Activated CD4-positive, alpha-beta T cell treated with anti-CD3 and anti-CD28 coated beads, Interleukin-2, amount 50 U/mL, for 24 hours (primary cell): ENCODE measurements around the gene TULP3.

ENCODE experiments used
- DNase-seq, 2 donors: peaks; one replicate each; pipeline ENCODE4 v3.0.0-alpha.2; 2020; ENCODE audit warnings: low read depth in 1 of 2, low spot score in 1 of 2

The TULP3 gene

DNA sequence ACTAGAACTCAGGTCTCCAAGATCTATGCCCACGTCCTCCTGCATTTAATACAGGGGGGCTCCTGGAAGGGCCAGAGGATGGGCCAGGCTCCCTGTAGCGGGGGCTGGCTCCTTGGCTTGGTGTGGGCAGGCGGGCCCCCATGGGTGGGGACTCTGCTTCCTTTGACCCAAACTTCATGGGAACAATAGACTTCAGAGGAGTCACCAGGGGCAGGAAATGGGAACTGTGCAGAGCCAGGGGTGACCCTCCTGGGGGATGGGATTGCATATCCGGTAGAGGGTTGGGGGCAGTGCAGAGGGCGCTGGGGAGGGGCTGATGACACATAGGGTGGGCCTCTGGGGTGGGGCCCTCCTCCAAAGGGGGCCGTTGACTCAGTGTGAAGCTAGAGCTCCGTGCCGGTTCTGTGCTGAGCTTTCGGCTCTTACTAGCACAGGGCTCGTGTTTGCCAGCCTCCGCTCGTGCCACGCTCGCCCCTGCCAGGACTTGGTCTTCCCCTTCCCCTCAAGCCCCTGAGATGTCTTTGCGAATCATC, 73.1 kb downstream of the TULP3 start:
- DNase-seq = no peak

DNA sequence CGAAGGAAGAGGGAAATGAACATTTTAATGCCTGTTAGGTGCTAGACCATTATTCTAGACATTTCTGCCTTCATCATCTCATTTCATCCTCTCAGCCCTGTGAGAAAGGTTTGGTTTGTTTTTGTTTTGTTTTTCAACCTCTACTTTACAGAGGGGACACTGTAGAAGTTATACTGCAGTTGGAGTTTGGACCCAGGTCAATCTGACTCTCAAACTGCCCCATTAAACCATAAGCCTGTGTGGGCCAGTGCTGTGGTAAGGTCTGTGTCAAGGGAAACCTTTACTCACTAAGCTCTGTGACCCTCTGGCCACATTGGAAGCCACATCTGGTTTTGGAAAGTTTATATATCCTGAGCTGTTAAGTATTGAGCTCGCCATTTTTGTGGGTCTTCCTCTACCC, 77.0 kb downstream of the TULP3 start:
- no peak for DNase-seq

DNA sequence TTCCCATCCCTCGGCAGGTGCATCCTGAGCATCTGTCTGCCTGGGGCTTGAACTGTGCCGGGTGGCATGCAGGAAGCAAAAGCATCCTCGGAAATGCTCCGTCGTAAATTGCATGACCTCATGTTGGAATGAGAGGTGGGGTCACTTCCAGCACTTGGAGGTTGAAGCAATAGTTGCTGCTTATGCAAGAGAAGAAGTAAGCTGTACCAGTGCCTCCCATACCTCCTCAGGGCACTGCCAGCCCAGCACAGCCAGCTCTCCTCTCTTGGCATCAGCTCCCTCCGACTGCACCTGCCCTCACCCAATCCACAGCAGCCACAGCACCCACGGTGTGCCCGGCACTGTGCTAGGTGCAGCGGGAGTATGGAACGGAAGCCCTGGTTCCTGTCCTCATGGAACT, 80.1 kb downstream of the TULP3 start:
- no peak for DNase-seq

DNA sequence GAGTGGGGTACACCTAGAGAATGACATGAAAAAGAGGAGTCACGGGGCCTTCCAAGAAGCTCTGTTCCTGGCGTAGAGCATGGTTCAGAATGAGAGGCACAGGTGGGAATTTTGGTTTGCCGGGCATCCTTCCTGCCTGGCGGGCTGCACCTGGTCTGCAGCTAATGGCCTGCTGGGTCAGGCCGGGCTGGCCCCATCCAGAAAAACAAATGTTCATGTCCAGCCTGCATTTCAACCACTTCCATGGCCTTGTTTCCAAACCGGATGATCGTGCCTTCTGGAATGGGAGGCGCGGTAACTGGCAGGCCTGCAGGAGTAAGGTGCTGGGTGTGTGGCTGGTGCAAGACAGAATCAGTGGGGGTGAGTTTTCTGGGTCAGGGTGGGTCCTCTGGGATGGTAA, 82.9 kb downstream of the TULP3 start:
- no peak for DNase-seq

DNA sequence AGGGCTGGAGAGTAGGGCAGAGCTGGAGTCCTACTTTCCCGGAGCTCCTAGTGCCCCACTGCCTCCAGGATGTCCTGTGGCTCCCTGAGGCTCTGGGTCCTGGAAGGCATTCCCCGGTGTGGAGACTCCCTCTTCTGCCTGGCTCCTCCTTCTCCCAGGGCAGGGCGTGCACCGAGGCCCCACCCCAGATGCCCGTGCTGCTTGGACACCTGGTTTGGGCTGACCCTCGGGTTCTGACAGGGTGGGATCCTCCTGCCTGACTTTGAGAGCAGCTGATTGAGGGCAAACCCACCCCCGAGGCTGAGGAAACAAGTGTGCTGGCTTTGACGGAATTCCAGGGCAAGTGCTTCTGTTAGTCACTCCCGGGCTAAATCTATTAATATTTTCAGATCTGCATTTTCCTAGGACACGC, 83.9 kb downstream of the TULP3 start:
- DNase-seq = no peak

DNA sequence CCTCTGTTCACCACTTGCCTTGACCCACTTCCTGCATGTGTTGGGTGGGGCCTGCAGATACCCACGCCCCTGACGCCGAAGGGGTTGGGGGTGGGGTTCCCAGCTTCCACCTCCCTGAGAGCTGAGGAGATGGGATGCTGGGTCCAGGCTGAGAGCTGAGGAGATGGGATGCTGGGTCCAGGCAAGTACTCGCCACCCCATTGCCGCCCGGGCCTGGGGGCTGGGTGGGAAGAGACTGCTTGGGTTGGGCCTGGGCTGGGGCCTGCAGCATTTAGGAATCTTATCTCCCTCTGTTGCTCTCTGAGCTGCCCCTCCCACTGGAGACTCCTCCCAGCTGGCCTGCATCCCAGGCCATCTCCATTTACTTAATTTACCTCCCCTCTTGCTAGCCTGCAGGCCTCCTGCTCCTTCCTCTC, 85.9 kb downstream of the TULP3 start:
- DNase-seq = no peak

DNA sequence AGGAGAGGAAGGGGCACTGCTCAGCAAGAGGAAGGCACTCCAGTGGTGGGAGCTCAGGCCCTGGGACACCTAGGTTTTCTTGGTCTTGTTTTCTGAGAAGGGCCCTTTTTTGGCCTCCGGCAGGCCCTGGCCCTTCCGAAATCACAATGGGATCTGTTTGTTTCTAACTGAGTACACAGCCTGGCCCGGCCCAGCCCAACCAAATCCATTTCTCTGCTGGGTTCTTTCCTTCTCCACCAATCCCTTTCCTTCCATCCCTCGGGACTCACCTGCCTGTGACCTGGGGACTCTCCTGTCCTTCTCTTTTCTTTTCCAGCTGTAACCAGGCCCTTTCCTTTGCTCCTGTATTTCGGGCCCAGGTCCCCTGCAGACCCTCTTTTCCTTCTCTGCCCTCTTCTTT, 87.1 kb downstream of the TULP3 start:
- DNase-seq = no peak

DNA sequence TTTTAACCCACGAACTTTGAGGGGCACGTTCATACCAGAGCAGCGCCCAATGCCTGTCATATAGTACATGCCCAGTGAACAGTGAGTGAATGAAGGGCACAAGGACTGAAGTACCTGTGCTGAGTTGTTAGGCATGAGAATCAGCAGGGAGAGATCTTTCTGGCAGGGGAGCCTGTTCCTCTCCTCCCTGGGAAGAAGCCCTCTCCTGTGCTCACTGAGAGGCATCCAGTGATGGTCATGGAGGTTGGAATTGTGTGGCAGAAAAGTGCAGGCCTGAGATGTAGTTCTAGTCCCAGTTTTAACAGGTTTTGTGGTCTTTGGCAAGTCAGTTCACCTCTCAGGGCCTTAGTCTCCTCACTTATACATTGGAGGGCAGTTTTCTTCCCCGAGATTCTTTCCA, 89.1 kb downstream of the TULP3 start:
- DNase-seq = no peak

DNA sequence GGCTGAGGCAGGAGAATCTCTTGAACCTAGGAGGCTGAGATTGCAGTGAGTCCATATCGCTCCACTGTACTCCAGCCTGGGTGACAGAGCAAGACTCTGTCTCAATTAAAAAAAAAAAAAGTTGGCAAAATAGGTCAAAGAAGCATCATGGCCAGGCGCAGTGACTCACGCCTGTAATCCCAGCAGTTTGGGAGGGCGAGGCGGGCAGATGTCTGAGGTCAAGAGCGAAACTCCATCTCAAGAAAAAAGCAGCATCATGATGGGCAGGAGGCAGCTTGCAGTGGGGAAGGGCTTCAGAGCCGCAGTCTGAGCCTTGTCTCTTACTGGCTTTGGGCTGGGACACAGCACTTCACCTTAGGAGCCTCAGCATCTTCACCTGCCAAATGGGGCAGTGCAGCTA, 89.9 kb downstream of the TULP3 start:
- DNase-seq = no peak

DNA sequence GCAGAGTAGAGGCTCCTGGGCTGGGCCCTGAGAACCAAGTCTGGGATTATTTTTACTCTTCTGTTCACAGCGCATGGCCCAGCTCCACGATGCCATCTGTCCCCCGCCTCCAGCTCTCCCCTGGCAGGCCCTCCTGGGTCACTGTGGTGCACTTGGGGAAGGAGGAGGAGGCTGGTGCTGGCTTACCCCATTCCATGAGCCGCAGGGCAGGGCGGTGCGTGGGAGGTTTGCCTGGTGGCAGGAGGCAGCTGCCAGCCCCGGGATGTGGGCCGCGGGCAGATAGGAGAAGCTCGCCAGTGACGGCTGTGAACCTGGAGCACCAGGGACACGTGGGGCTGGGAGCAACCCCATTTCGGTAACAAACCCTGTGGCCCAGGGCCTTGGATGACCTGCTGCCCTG, 91.7 kb downstream of the TULP3 start:
- no peak for DNase-seq

DNA sequence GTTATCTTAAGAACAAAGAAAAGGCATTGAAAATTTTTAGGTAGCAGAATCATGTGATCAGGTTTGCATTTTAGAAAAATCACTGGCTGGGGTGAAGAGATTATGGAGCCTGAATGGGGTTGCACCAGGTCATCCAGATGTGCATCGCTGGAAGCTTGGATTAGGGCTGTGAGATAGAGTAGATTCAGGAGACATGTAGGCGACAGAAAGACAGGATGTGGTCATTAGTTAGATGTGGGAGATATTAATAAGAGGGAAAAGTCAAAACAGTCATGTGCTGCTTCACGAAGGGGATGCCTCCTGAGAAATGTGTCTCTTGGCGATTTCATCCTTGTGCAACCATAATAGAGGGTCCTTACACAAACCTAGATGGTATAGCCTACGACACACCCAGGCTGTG, 93.6 kb downstream of the TULP3 start:
- no peak for DNase-seq

DNA sequence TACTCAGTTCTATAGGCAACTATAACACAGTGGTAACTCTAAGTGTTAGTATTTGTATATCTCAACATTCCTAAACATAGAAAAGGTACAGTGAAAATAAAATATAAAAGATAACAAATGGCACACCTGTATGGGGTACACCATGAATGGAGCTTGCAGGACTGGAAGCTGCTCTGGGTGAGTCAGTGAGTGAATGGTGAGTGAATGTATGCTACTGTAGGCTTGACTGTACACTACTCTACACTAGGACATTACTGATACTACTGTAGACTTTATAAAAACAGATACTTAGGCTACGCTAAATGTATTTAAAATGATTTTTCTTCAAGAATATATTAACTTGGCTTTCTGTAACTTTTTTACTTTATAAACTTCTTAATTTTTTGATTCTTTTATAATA, 94.0 kb downstream of the TULP3 start:
- DNase-seq = no peak

DNA sequence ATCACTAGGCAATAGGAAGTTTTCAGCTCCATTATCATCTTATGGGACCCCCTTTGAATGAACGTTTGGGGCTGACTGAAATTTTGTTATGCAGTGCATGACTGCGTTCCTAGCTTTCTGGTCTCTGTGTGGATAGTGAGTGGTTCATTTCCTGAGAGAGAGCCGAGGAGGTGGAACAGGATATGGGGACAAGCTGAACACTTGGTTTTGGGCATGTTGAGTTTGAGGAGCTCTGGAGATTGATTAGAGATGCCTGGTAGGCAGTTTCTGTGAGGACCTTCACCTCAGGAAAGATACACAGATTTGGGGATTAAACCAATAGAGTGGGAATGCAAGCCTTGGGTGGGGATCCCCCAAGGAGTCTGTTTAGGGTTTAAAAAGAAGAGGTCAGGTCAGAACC, 96.2 kb downstream of the TULP3 start:
- DNase-seq = no peak

DNA sequence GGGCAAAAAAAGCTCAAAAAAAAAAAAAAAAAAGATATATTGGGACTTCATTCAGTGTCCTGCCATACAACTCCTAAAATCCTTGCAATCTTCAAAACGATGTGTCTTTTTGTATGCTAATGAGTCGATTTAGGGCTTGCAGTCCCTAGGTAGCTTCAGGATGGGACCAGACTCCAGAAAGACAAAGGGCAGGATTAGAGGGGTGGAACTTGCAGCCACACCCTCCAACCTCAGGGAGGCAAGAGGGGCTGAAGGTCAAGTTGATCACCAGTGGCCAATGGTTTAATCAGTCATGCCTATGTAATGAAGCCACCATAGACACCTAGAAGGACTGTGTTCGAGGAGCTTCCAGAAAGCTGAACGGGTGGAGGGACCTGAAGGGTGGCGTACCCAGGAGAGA, 97.8 kb downstream of the TULP3 start:
- DNase-seq = no peak
